Breast epithelium (tissue), 3 donors: ENCODE results near the gene VPS41.

ENCODE experiments used
- CTCF ChIP-seq, 3 donors: fragments of 450-650 bp; IDR thresholded peaks; one replicate each; pipeline ENCODE4 v1.5.1; 2016 to 2017; ENCODE audit warnings: antibody characterized with exemption in 3 of 3, mild to moderate bottlenecking in 3 of 3, moderate library complexity in 3 of 3
- POLR2A ChIP-seq: fragments of 450-650 bp; IDR thresholded peaks from one replicate; pipeline ENCODE4 v1.6.1; 2016; ENCODE audit warnings: antibody characterized with exemption, mild to moderate bottlenecking, moderate library complexity

DNA sequence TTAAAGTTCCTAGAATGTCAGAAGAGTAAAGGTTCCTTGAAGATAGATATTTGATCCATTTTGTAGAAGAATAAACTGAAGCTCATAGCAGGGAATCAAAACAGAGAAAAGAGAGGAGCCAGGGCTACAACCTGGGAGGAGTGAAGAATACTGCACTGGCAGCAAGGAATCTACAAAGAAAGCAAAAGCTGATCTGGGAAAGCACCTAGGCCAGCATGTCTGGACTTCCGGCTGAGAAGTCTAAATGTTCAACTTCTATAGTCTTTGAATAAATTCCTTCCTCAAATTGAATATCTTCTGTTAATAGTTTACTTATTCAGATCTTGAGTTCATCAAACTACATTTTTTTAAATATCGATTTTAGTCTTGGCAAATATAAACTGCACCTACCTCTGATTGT, 78.2 kb downstream of the VPS41 start:
- no peak for TF ChIP-seq CTCF (IDR thresholded peaks at IDR 0.05)
- no peak for TF ChIP-seq POLR2A
